ENCODE measurements around the gene CEMP1.
"Not testable (repeated sequence)": the region's sequence is repeated elsewhere in the genome, so short reads cannot be mapped to it uniquely, and the experiment has no call there.

Gene CEMP1

GRCh38 chr16:2539192-2539844 lies 8.1 kb upstream of the CEMP1 start:
- DNase-seq; in situ Hi-C loops (cut with HindIII; ENCODE audit: low pct_ligation_motif_present, low pct_unique_long_range_greater_than_20kb, low sequenced_read_pairs): not testable (repeated sequence)

- in situ Hi-C loops (cut with HindIII; ENCODE audit: low pct_ligation_motif_present, low pct_unique_long_range_greater_than_20kb, low sequenced_read_pairs), result no loop called here
- DNase-seq, result peak; percentile 98
Measured at GRCh38 chr16:2537451-2538379, 6.5 kb upstream of the CEMP1 start, which contains the start of gene PDPK1. Gene PDPK1 (plus strand): TSS chr16:2538021. CDS start chr16:2538113, 92 bp downstream.

DNA sequence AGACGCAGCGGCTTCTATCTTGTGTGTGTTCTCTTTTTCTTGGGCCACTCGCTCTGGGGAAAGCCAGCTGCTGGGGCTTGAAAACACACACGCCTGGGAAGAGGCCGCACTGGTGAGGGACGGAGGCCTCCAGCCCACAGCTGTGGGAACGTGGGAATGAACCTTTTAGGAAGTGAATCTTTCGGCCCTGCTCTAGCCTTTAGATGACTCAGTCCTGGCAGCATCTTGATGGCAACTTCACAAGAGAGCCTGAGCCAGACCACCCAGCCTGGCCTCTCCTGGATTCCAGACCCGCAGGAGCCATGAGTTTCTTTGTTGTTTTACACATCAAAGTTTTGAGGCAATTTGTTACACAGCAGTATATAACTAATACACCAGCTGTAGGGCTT lies 4.4 kb upstream of the CEMP1 start:
- in situ Hi-C loops (cut with HindIII; ENCODE audit: low pct_ligation_motif_present, low pct_unique_long_range_greater_than_20kb, low sequenced_read_pairs), result no loop called here
- no peak for DNase-seq

GRCh38 chr16:2534335-2534734 lies 3.1 kb upstream of the CEMP1 start:
- DNase-seq; in situ Hi-C loops (cut with HindIII; ENCODE audit: low pct_ligation_motif_present, low pct_unique_long_range_greater_than_20kb, low sequenced_read_pairs): not testable (repeated sequence)

DNA sequence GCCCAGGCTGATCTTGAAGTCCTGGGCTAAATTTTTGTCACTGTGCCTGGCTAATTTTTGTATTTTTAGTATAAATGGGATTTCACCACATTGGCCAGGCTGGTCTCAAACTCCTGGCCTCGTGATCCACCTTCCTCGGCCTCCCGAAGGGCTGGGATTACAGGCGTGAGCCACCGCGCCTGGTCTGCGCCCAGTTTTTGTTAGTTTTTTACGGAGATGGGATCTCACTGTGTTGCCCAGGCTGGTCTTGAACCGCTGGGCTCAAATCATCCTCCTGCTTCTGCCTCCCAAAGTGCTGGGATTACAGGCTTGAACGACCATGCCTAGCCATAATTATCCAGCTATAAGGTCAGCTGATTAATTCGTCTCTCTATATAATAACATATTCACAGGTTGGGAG lies 2.7 kb upstream of the CEMP1 start:
- in situ Hi-C loops (cut with HindIII; ENCODE audit: low pct_ligation_motif_present, low pct_unique_long_range_greater_than_20kb, low sequenced_read_pairs), result no loop called here
- DNase-seq, result no peak

DNA sequence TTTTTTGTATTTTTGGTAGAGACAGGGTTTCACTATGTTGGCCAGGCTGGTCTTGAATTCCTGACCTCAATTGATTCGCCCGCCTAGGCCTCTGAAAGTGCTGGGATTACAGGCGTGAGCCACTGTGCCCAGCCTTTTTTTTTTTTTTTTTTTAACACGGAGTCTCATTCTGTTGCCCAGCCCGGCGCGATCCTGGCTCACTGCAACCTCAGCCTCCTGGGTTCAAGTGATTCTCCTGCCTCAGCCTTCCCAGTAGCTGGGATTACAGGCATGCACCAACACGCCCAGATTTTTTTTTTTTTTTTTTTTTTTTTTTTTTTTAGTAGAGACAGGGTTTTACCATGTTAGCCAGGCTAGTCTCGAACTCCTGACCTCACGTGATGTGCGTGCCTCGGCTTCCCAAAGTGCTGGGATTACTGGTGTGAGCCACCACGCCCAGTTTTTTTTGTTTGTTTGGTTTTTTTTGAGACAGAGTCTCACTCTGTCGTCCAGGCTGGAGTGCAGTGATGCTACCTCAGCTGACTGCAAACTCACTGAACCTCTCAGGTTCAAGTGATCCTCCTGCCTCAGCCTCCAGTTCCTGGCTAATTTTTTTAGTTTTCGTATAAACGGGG lies 2.0 kb upstream of the CEMP1 start:
- in situ Hi-C loops (cut with HindIII; ENCODE audit: low pct_ligation_motif_present, low pct_unique_long_range_greater_than_20kb, low sequenced_read_pairs); DNase-seq: not testable (repeated sequence)

DNA sequence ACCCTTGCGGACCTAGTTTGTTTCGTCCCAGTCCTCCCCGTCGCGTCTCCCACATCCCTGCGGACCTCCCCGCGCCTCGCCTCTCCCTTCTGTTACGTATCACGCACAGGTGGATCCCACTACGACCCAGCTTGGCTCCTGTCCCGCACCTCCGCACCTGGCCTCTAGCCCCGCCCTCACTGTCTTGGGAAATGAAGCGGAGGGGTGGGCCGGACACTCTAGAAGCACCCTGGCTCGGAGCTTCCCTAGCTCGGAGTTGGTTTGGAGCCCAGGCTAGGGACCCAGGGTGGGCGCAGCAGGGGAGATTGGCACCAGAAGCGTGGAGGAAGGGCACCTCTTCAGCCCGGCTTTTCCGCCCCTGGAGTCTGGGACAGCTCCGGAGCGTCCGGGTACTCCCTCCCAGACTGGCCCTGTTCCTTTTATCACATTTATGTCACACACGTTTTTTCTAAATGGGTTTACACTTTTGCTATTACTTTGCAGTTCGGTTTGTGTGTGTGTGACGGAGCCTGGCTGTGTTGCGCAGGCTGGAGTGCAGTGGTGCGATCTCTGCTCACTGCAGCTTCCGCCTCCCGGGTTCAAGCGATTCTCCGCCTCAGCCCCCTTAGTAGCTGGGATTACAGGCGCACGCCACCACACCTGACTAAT lies 1.4 kb upstream of the CEMP1 start:
- in situ Hi-C loops (cut with HindIII; ENCODE audit: low pct_ligation_motif_present, low pct_unique_long_range_greater_than_20kb, low sequenced_read_pairs), result no loop called here
- peak; percentile 65 for DNase-seq

- in situ Hi-C loops (cut with HindIII; ENCODE audit: low pct_ligation_motif_present, low pct_unique_long_range_greater_than_20kb, low sequenced_read_pairs), result no loop called here
- DNase-seq, result peak; percentile 99
Measured at GRCh38 chr16:2531696-2532493, 687 bp upstream of the CEMP1 start.

DNA sequence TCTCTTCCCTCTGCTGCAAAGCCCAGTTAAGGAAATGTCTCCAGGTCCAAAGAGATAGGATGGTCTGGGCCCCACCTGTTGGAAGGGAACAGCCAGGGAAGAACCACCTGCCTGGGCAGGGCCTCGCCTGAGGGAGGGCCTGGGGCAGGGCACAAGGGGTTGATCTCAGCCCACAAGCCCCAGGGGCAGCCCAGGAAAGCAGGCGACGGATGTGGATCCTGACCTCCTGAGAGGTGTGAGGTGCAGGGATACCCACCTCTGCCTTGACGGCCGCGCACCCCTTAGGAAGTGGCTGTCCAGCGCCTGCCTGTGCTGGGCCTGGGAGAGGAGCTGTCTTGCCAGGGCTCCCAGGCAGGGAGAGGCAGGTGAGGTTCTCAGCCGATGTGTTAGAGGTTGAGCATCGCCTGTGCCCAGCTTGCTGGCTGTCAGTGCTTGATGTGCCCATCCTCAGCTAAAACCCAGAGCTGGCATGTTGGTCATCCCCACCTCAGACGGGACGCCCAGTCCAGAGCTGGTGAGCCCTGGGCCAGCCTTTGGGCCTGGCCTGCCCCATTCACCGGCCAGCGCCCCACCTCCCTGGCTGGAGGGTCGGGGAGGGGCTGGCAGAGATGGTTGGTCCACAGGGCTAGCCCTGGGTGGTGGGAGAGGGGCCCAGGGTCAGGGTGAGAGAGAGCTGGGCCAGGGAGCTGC lies 434 bp downstream of the CEMP1 start:
- DNase-seq, result no peak
- in situ Hi-C loops (cut with HindIII; ENCODE audit: low pct_ligation_motif_present, low pct_unique_long_range_greater_than_20kb, low sequenced_read_pairs), result no loop called here

DNA sequence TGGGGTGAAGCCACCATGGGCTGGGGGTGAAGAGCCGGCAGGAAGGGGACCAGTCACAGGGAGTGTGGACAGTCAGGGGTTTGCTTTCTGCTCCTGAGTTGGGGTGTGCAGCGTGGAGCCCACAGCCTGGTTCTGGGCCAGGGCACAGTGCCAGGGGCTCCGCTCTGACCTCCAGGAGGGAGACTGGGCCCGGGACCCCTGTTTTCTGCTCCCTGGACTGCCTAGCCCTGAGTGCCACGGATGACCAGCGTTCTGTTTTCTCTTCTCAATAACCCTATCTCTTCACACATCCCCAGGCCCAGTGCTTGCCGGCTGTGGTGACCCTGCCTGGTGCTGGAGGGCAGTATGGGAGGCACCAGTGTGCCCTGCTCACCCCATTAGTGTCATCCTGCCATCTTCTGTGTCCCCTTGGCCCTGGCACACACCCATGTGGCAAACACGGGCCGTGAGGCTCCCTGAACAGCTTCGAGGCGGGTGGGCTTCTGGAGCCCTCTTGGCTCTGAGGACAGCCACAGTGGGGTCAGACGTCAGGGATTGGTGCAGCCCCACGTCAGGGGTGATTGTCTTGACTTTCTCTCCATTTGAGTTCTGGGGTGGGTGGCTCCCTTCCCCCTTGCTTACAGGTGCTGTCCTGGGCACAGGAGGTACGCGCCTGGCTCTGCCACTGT lies 1.1 kb downstream of the CEMP1 start:
- in situ Hi-C loops (cut with HindIII; ENCODE audit: low pct_ligation_motif_present, low pct_unique_long_range_greater_than_20kb, low sequenced_read_pairs), result no loop called here

DNA sequence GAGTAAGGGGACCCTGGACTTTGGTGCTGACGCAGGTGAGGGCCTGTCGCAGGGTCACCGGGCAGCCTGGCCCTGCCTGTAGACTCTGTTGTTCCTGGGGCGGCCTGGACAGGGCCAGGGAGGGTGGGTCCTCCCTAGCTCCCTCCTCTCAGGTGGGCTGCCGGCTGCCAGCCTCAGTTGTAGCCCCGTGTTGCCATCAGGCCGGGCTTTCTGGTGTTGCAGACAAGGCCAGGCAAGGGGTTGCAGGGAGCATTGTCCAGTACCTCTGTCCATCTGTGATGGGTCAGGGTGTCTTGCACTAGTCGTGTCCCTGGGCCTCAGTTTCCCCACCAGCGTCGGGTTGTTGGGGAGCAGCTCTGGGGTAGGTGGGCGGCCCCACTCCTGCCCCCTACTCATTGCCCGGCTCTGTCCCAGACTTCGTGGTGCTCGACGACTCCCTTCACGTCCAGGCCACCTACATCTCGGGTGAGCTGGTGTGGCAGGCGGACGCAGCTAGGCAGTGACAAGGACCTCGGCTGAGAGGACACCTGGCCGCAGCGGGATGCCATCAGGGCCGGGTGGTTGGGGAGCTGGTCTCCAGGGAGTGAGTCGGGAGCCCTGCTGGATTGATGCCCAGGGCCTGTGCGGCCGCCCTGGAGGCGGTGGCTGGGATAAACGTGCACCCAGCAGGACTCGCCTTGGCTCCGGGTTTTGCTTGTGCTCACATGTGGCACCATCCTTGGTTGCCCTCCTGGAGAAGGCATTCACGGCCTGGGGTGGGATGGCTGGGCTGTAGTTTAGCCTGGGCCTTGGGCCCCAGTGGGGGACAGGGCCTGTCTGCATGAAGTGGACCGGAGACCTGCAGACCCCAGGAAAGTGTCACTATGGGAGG lies 1.9 kb downstream of the CEMP1 start:
- DNase-seq, result peak; percentile 52
- in situ Hi-C loops (cut with HindIII; ENCODE audit: low pct_ligation_motif_present, low pct_unique_long_range_greater_than_20kb, low sequenced_read_pairs), result no loop called here

More for the DNA sequence above, 1.1 kb downstream of the CEMP1 start:
- no peak for DNase-seq

DNA sequence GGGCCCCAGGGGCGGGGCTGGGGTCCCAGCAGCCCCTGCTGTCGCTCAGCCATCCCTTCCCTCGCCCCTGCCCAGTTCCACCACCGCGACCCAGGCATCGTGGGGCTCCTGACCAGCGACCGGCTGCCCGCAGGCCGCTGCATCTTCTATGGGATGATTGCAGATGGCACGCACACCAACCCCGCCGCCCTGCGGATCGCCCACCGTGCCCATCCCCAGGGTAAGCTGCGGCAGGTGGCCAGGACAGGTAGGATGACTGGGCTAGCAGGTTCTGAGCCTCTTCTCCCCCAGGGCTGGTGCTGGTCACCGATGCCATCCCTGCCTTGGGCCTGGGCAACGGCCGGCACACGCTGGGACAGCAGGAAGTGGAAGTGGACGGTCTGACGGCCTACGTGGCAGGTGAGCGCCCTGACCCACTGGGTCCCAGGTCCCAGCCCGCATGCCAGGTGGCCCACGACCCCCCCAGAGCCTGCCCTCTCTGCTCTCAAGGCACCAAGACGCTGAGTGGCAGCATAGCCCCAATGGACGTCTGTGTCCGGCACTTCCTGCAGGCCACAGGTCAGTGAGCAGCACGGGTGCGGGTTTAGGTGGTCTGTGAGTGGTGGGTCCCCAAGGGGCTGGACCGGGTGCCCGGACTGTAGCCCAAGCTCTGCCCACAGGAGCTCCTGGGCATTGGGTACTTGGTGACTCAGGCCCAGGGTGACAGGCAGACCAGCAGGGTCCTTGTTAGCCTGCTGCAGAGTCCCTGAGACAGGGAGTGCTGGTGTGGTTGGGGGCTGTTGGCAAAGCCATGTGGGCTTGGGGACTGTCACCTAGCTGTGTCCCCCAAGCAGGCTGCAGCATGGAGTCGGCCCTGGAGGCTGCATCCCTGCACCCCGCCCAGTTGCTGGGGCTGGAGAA lies 2.8 kb downstream of the CEMP1 start:
- DNase-seq, result no peak
- in situ Hi-C loops (cut with HindIII; ENCODE audit: low pct_ligation_motif_present, low pct_unique_long_range_greater_than_20kb, low sequenced_read_pairs), result no loop called here

DNA sequence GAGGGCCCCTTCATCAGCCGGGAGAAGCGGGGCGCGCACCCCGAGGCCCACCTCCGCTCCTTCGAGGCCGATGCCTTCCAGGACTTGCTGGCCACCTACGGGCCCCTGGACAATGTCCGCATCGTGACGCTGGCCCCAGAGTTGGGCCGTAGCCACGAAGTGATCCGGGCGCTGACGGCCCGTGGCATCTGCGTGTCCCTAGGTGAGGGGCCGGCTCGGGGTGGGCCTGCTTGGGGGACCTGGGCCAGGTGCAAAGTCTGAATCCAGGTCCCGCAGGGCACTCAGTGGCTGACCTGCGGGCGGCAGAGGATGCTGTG lies 3.5 kb downstream of the CEMP1 start:
- DNase-seq, result no peak
- in situ Hi-C loops (cut with HindIII; ENCODE audit: low pct_ligation_motif_present, low pct_unique_long_range_greater_than_20kb, low sequenced_read_pairs), result no loop called here

DNA sequence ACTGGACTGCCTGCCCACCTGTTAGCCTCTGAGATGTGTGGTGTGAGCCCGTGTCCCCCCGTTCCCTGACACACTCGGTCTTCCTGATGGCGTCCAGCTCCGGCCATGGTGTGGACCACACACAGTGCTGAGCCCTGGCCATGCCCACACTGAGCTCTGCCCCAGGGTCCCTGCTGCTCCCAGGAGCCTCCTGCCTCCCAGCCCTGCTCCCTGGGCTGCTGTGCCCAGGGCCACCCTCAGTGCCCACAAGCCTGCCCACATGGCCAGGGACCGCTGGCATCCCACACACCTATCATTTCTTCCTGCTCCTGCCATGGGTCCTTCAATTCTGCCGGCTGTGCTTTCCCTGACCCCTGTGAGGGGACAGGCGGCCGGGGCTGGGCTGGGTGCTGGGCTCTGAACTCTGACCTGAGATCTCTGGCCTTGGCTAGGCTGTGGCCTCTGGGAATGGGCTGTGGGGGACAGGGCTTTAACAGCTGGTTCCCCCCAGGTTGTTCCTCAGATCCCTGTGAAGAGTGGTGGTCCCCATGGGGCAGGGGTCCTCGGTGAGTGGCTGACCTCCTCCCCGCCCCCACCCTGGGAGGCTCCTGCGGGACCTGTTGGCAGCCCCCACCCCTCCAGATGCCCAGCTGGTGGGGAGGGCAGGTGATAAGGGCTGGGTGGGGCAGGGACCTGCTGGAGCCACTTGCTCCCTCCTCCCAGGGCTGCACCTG lies 4.0 kb downstream of the CEMP1 start:
- DNase-seq, result no peak
- in situ Hi-C loops (cut with HindIII; ENCODE audit: low pct_ligation_motif_present, low pct_unique_long_range_greater_than_20kb, low sequenced_read_pairs), result no loop called here

GRCh38 chr16:2526135-2526534 lies 5.1 kb downstream of the CEMP1 start:
- in situ Hi-C loops (cut with HindIII; ENCODE audit: low pct_ligation_motif_present, low pct_unique_long_range_greater_than_20kb, low sequenced_read_pairs), result no loop called here
- no peak for DNase-seq

Measured in ACHN (cell line).